GM18873 (cell line): ENCODE measurements around the gene COPZ2.
"Not testable (repeated sequence)": the region's sequence is repeated elsewhere in the genome, so short reads cannot be mapped to it uniquely, and the experiment has no call there.

Experiments
- ATAC-seq: cut with Tn5 transposase; IDR thresholded peaks from one replicate; pipeline ENCODE4 v1.9.1; 2021; ENCODE audit warnings: mild to moderate bottlenecking, moderate library complexity, moderate number of reproducible peaks; ENCODE audit not compliant: unreplicated experiment, low FRiP score

Gene COPZ2

DNA sequence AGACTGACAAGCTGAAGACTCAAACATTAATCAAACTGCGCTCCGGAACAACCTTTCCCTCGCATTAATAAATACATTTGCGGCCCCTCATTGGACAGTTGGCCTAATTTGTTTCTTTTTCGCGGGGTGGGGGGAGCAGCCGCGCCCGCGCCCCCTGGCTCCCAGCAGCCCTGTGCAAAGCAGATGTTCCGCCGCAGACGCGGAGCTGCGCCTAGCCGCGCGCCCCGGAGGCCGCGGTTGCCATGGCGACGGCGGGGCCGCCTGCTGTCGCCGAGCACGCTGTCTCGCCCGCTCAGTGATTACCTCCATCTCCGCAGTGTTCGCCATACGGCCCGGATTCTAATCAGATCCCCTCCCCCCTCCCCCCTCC is 25.5 kb downstream of the COPZ2 start:
- no peak for ATAC-seq

DNA sequence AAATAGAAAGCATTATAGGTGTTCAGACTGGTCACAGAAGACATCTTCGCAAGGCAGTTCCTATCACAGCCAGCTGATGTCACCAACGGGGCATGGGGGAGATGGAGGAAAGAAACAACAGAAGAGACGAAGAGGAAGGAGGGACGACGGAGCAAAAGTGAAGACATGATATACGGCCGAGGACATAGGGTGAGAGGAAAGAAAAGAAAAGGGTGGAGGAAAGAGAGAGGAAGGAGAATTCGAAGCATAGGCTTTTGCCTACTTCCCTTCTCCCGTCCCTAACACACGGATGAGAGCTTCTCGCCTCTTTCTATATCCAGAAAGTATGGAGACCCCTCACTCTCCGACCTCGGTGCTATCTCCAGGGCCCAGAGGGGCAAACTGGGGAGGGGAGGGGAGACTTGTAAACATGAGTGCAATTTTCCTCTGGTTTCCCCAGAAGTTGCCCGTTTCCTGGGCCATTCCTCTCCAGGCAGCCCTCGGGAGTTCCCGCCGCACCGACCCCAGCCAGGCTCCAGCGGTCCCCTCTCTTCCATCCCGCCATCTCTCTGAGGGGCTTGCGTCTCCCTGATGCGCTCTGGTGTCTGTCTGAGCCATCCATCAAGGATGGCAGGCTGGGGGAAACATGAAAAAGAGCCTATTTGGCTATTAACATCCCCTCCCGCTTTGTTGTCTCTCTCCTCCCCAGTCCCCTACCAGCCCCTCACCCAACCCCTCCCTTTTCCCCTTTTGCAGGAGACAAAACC is 26.0 kb downstream of the COPZ2 start:
- ATAC-seq: no peak

DNA sequence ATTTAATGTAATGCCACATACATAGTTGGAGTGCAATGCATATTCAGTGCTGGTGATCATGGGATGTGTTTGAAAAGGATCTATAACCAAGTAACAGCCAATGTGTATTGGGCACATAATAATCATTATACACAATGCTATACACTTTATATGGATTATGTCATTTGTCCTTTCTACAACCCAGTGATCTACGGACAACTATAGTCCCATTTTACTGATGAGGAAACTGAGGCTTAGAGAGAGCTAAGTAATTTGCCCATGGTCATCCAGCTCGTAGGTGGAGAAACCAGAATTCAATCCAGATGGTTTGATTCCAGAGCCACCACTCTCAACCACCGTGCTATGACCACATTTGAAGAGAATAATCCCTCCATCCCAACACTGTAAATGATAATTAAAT is 27.4 kb downstream of the COPZ2 start:
- no peak for ATAC-seq

DNA sequence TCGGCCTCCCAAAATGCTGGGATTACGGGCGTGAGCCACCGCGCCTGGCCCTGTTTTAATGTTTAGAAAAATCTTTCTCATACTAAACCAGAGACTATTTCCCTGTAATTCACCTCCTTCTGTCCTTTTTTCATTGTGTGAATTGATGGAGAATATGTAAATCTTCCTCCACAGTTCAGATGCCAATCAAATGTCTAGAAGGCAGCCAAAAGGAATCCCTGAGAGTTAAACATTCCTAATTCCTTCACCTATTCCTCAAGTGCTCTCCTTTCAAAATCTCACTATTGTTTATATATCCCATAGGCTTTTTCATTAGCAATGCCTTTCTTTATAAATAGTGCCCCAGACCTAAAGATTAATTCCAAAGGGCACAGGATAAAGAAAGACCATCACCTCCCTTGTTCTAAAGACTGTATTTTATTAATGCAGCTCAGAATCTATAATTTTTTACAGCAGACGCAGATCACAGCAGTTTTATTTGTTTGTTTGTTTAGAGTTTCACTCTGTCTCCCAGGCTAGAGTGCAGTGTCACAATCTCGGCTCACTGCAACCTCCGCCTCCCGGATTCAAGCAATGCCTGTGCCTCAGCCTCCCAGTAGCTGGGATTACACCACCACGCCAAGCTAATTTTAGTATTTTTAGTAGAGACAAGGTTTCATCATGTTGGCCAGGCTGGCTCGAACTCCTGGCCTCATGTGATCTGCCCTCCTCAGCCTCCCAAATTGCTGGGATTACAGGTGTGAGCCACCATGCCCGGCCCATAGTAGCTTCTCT is 30.5 kb downstream of the COPZ2 start:
- ATAC-seq: no peak

DNA sequence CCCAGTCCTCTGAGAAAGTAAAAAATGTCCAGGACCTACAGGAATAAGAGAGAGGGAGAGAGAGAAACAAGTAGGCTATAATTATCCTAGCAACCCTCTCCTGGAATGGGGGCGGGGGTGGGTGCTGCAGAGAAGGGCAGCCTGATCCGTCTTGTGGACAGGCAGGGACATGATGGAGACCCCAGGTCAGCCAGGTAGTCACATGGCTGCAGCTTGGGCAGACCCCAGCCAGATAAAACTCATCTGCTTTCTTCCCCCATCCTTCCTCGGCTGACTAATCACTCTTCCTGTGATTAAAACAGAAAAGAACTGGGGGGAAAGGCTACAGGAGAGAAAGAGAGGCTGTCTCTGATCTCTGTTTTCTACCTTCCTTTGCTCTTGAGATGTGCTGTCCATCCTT is 32.6 kb downstream of the COPZ2 start:
- no peak for ATAC-seq

DNA sequence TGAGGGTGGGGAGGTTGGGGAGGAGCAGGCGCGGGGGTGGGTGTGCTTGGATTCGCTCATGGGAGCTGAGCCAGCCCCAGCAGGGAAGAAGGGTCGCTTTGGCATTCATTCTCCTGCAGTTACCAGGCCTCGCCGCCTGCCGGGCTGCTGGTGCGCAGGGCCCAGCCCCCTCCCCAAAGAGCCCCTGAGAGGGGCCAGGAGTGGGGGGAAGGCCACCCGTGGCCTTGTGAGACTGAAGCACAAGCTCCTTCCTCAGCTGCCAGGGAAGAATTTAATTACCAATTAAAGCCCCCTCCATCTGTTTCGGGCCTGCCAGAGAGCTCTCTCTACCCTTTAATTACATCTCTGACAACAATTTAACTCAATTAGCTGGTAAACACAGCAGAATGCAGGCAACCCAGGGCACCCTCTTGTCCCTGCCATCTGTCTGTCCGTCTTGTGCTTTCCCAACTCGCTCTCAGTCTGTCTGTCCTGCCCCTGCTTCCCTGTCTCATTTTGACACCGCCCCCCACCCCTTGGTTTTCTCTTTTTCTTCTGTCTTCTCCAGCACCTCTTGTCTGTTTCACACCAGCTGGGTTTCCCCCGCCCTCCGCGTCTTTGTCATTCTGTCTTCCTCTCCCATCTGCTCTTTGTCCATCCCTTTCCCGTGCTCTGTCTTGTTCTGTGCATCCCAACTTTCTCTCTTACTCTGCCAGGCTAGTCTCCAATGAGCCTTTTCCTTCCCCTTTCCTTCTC is 34.0 kb downstream of the COPZ2 start:
- no peak for ATAC-seq

DNA sequence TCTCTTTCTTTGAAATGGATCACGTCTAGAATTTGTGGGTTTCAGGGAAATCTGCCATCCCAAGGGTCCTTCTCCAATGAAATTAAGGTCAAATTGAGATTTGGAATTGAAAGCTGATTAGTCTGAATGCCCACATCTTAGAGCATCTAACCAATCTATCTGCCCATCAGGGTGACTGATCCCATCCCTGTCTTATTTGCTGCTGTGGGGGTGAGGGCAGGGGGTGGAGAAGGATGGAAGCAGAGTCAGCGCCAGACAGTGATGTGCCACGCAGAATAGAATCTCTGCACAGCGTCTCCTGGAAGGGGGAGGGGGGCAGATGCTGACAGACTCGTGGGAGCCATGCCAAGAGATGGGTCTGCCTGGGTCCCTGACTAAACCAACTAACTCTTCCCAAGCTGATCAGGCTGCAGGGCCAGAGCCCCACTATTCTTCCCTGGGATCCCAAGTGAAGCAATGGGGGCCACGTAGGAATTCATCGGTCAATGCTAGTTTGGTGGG is 34.6 kb downstream of the COPZ2 start:
- ATAC-seq: no peak

DNA sequence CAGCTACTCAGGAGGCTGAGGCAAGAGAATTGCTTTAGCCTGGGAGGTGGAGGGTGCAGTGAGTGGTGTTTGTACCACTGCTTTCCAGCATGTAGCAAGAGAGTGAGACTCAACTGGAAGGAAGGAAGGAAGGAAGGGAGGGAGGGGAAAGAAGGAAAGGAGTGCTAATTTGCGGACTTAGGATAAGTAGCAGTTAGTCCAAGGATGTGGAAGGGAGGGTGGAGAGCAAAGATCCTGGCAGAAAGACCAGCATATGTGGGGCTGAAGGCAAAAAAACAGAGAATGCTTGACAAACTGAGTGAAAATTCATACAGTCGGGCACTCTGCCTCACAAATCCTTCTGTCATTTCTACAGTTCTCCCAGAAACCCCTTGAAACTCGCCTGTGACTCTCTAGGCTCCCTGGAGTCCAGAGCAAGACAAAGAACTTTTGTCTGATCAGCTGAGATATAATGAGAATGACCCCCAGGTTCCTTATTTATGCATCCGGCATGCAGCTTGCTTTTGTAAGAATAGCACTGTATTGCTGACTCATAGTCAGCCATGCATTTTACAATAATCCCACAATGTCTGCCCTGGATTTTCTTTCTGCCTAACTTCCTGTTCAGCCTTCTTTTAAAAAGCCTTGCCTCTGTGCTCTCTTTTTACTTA is 35.2 kb downstream of the COPZ2 start:
- no peak for ATAC-seq

DNA sequence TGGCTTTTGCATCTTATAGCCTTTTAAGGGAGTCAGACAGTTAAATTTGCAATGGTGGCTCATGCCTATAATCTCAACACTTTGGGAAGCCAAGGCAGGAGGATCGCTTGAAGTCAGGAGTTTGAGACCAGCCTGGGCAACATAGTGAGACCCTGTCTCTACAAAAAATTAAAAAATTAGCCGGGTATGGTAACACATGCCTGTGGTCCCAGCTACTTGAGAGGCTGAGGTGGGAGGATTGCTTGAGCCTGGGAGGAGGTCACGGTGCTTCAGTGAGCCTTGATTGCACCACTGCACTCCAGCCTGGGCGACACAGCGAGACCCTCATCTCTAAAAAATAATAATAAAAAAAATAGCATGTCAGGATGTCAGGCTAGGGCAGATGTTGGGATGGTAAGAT is 35.9 kb downstream of the COPZ2 start:
- not testable (repeated sequence) for ATAC-seq

DNA sequence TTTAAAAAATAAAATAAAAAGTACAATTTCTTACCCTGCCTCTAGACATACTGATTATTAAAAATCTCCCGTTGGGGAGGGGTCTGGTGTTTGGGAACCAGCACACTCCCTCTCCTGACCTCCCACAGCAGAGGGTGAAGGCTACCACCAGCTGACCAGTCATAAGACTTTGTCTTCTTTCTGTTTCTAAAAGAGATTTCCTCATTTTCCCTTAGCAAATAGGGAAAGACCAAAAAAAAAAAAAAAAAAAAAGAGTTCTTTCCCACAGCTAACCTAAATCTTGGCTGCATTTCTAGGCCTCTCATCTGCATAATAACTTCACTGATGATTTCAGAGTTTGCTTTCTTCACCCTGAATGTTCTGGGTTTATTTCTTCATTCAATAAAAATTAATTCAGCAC is 36.4 kb downstream of the COPZ2 start:
- ATAC-seq: no peak

DNA sequence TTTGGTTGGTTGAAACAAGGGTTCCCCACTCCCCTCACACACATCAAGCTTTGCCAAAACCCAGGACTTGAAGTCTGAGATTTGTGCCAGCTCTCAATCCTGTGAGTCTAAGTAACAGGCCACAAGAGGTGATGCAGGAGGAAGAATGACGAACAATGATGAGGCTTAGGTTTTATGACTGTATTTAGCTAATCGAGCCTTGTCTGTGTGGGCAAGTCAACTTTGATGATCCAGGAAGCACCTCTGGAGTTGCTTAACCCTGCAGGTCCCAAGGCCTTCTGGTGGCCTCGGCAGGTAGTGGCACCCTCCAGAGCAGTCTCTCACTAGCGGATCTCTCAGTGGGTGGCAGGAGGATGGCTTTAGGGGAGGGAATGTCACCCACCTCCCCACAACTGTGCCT is 38.0 kb downstream of the COPZ2 start:
- ATAC-seq: no peak

DNA sequence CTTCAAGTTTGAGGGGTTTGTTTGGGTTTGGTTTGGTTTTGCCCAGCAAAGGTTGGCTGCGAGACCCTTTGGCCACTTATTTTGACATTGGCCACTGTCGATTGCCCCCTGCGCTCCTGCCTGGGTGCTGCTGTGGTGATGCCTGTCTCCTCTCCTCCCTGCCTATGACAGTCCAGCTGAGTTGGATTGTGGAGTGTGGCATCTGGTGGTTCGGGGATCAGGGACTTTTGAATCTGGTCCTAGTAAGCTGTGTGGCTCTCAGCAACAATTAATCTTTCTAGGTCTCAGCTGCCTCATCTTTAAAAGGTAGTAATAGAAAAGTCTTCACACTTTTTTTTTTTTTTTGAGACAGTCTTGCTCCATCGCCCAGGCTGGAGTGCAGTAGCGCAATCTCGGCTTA is 39.6 kb downstream of the COPZ2 start:
- no peak for ATAC-seq

DNA sequence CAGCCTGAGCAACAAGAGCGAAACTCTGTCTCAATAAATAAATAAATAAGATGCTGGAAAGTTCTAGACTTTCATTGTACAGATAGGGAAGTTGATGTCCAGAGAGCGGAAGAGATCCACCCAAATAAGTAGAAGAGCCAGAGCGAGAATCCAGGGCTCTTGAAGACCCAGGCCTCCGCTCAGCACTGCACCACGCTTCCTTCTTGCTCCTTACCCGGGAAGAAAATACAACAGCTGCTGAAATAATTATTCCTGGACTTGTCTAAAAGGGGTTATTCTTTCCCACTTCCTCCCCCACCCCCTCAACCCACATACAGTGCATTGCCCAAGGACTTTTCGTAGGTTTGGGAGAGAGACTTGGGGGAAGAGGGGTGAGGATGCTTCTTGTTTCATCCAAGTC is 40.0 kb downstream of the COPZ2 start:
- no peak for ATAC-seq

DNA sequence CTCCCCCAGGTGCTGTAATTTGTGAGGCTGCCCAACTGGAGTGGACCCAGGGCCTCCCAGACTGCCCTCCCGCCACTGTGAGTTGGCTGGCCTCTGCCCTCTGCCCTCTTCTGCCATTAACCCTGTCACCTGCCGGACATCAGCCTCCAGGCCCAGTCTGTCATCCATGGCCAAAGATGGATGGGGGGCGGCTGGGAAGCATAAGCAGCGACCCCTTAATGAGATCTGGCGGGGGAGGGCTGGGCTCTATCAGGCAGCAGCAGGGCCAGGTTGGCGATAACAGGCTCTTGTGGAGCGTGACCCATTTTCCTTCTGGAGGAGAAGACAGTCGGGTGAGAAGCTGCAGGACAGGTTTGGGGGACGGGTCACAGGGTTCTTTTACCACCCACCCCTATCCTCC is 41.4 kb downstream of the COPZ2 start:
- ATAC-seq: no peak

DNA sequence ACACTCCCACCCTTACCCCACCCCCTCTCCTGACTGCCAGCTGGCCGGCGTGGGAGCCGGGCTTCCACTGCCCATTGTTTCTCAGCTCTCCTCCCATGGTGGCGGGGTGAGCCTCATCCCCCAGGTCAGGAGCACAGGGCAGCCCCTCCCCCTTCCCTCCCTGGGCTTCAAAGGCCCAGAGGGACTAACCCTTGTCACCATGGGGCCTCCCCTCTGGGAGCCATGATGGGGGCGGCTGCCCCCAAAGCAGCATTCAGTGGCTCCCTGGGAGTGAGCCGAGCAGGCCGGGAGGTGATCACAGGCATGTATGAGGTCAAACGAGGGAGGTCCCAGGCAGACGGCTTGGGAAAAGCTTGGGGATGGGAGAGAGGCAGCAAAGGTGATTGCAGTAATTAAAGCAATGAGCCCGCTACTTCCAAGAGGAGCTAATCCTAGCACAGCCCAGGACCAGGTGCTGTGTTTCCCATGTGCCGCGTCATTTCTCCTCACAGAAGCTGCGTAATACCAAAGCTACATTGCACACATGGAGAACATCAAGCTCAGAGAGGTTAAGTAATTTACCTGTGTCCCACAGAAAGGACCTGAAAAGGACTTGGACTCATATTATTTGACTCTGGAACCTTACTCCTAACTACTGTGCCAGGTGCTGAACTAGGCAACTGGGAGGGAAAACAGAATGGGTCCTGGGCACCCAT is 42.2 kb downstream of the COPZ2 start:
- no peak for ATAC-seq

DNA sequence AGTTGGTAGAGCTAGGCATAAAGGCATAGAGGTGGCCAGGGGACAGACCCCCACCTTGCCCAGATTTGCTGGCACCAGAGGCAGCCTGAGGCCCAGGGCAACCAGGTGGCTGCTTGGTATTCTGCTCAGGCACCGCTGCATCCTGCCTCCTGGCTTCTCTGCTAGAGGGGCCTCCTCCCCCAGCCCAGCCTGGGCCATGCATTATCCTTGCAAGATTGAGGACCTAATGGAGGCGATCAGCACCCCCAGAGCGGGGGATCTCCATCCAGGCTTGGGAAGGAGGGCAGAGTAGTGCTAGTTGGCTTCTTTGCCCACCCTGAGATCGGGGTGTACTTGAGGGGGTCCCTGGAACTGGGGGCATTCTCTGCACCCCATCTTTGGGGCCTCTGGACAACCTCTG is 42.9 kb downstream of the COPZ2 start:
- ATAC-seq: no peak

DNA sequence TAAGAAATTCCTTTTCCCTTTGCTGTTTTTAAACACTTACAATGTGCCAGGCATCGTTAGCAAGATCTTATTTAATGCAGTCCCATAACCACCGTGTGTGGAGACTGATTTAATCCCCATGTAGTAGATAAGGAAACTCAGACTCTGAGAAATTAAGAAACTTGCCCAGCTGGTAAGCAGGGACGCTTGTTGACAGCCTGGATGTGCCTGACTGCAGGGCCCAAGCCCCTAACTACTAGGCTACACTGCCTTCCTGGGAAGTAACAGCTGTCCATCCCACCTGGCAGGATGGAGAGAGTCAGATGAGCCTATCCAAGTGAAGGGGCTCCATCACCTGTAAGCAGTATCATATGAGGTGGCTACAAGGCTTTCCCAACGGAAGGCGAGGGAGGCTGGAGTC is 43.6 kb downstream of the COPZ2 start:
- no peak for ATAC-seq

DNA sequence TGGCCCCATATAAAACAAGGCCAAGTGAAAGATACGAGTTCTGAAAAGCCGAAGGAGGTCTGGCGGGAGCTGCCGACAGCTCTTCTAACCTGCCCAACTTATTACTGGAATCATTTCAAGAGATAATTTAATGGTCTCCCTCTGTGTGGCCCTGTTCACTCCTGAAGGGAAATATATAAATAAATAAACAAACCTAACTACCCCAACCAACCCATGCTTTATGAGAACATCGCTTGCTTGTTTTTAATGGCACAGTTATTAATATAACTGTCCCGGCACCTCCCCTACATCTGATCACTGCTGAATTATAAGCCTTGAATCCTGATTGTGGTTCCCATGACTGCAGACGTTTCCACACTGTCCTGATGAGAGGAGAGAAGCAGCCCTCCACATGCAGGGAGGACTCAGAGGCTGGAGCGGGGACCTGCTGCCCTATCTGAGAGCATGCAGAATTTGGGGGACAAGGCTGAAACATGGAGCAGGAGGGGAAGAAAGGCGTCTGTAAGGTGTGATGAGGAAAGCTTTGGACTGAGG is 44.5 kb downstream of the COPZ2 start:
- ATAC-seq: no peak

DNA sequence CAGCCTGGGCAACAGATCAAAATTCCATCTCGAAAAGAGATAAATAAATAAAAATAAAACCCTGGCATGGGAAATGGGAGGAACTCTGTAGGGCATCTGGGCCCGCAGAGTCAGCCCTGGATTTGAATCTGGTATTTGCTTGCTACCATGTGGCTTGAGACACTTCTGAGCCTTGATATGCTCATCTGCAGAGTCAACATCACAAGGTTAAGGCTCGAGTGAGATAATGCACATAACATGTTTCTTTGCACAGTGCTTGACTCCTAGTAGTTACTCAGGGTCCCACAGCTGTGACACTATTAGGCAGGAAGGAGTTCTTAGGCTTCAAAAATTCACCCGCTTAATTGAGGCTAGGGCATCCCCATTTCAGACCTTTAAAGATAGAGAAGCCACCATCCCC is 45.4 kb downstream of the COPZ2 start:
- ATAC-seq: no peak
